Renal cortical epithelial cell (primary cell): Measurements from ENCODE around the gene TM4SF4. TPM values are rescaled to one million over a fixed set of nuclear protein-coding genes. Genes with fewer than 3 reads are reported as not detected.
A peak's percentile ranks its signal among the peaks of the same experiment; 100 is the strongest.

Source experiments
- DNase-seq: peaks from one replicate; pipeline ENCODE4 v3.0.0-alpha.2; 2011; ENCODE audit warnings: low read depth
- total RNA-seq: library from RNA; depleted of rRNA; stranded (reverse); fragments of >200 nt; gene quantifications from 2 replicates; pipeline ENCODE4 v1.2.3, GENCODE V29; 2014

Gene TM4SF4
- total RNA-seq, 1 donor from 2014 or later = 1.3 TPM

GRCh38 chr3:149481491-149481890 is 7.0 kb downstream of the TM4SF4 start:
- DNase-seq = no peak

GRCh38 chr3:149486726-149487125 is 12.2 kb downstream of the TM4SF4 start:
- no peak for DNase-seq

GRCh38 chr3:149487598-149488197 is 13.2 kb downstream of the TM4SF4 start:
- DNase-seq = no peak

- no peak for DNase-seq
Observed at GRCh38 chr3:149489060-149489690, 14.7 kb downstream of the TM4SF4 start.

- no peak for DNase-seq
Observed at GRCh38 chr3:149490260-149490971, 15.9 kb downstream of the TM4SF4 start.

GRCh38 chr3:149493315-149494021 is 19.0 kb downstream of the TM4SF4 start:
- no peak for DNase-seq

GRCh38 chr3:149494022-149494758 is 19.7 kb downstream of the TM4SF4 start:
- DNase-seq = peak; percentile 60

GRCh38 chr3:149494759-149495580 is 20.5 kb downstream of the TM4SF4 start:
- peak; percentile 63 for DNase-seq

- no peak for DNase-seq
Observed at GRCh38 chr3:149495581-149496125, 21.2 kb downstream of the TM4SF4 start.

- no peak for DNase-seq
Observed at GRCh38 chr3:149496891-149497290, 22.4 kb downstream of the TM4SF4 start.

GRCh38 chr3:149497966-149498670 is 23.6 kb downstream of the TM4SF4 start:
- no peak for DNase-seq

- DNase-seq = peak; percentile 97
Observed at GRCh38 chr3:149501524-149501923, 27.0 kb downstream of the TM4SF4 start.

GRCh38 chr3:149502438-149502837 is 27.9 kb downstream of the TM4SF4 start:
- DNase-seq = no peak

GRCh38 chr3:149506540-149506939 is 32.0 kb downstream of the TM4SF4 start:
- DNase-seq = no peak

GRCh38 chr3:149506965-149507364 is 32.5 kb downstream of the TM4SF4 start:
- DNase-seq = no peak

GRCh38 chr3:149507491-149508324 is 33.2 kb downstream of the TM4SF4 start:
- no peak for DNase-seq

GRCh38 chr3:149509526-149509925 is 35.0 kb downstream of the TM4SF4 start:
- no peak for DNase-seq

- no peak for DNase-seq
Observed at GRCh38 chr3:149510480-149510879, 36.0 kb downstream of the TM4SF4 start.

- DNase-seq = peak; percentile 30
Observed at GRCh38 chr3:149511040-149511626, 36.6 kb downstream of the TM4SF4 start.
